Raji (cell line): ENCODE data around the gene MICU1.

Source experiments
- POLR2A ChIP-seq: IDR thresholded peaks from 2 replicates; pipeline ENCODE4 v1.6.1; 2011; ENCODE audit warnings: low read depth, low read length, control low read depth; ENCODE audit not compliant: insufficient read depth

MICU1 gene

GRCh38 chr10:72318418-72319262 lies 307.2 kb downstream of the MICU1 start:
- no peak; the same call in 1 of the 2 replicates for TF ChIP-seq POLR2A
